Activated CD4-positive, alpha-beta T cell treated with anti-CD3 and anti-CD28 coated beads, Interleukin-10, Interleukin-2, amounts not matched to agents 100 ng/mL and 50 ng/mL, durations not matched to agents 16 hours and 8 hours (primary cell): ENCODE measurements around the gene SH3GL1.

Experiments
- DNase-seq: peaks from one replicate; pipeline ENCODE4 v3.0.0-alpha.2; 2020

SH3GL1 gene

GRCh38 chr19:4400135-4400936 lies at the start of gene SH3GL1:
SH3GL1 (minus strand) TSS chr19:4400547; CDS start chr19:4400368, 179 bp downstream.
- peak; percentile 90 for DNase-seq

GRCh38 chr19:4449639-4450028 lies 49.3 kb upstream of the SH3GL1 start:
- no peak for DNase-seq

GRCh38 chr19:4449022-4449638 lies 48.8 kb upstream of the SH3GL1 start:
- no peak for DNase-seq

- DNase-seq, result no peak
Measured at GRCh38 chr19:4448147-4448985, 48.0 kb upstream of the SH3GL1 start.

GRCh38 chr19:4447327-4448146 lies 47.2 kb upstream of the SH3GL1 start:
- no peak for DNase-seq

- DNase-seq, result no peak
Measured at GRCh38 chr19:4446704-4447200, 46.4 kb upstream of the SH3GL1 start.

GRCh38 chr19:4445963-4446703 lies 45.8 kb upstream of the SH3GL1 start:
- no peak for DNase-seq

- DNase-seq, result no peak
Measured at GRCh38 chr19:4444765-4445741, 44.7 kb upstream of the SH3GL1 start.

GRCh38 chr19:4443966-4444764 lies 43.8 kb upstream of the SH3GL1 start:
- DNase-seq, result no peak

GRCh38 chr19:4443188-4443587 lies 42.8 kb upstream of the SH3GL1 start:
- no peak for DNase-seq

- no peak for DNase-seq
Measured at GRCh38 chr19:4442819-4443146, 42.4 kb upstream of the SH3GL1 start.

- no peak for DNase-seq
Measured at GRCh38 chr19:4441994-4442818, 41.9 kb upstream of the SH3GL1 start.

- DNase-seq, result no peak
Measured at GRCh38 chr19:4439243-4439642, 38.9 kb upstream of the SH3GL1 start.

- DNase-seq, result no peak
Measured at GRCh38 chr19:4437103-4437502, 36.8 kb upstream of the SH3GL1 start.

- no peak for DNase-seq
Measured at GRCh38 chr19:4436231-4436630, 35.9 kb upstream of the SH3GL1 start.

- DNase-seq, result no peak
Measured at GRCh38 chr19:4434391-4434790, 34.0 kb upstream of the SH3GL1 start.

GRCh38 chr19:4432918-4433506 lies 32.7 kb upstream of the SH3GL1 start:
- DNase-seq, result no peak
